ENCODE data around the gene DOCK8. TPM values are rescaled to one million over a fixed set of nuclear protein-coding genes. Genes with fewer than 3 reads are reported as not detected.

The DOCK8 gene
- total RNA-seq, 1 donor: under 0.01 TPM

DNA sequence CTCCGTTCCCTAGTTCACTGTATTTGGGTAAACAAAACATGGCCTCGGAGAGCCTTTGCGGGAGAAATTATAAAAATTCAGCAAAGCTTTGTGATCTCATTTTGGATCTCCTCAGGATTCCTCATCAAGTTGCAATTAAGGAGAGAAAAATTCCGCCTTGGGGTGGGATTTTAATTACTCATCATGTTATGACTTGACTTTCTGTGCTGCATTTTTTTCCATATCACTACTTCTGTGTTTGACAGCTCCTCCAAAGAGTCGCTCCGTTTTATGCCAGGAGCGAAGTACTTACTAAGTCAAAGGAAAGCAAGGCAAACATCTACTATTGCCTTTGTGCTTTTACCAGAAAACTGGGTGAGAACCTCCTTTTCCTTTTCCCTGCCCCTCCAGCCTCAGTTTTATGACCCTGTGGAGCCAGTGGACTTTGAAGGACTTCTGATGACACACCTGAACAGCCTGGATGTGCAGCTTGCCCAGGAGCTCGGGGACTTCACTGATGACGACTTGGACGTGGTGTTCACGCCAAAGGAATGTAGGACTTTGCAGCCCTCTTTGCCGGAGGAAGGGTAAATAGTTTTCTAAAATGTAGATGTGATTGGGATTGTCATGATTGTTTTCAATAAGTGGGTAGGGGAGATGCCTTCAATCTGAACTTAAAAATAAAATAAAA lies 71.5 kb downstream of the DOCK8 start:
- H3K4me3 ChIP-seq (ENCODE audit: insufficient read depth, low read length): no peak overlapping the region
- TF ChIP-seq, protein P1, sequence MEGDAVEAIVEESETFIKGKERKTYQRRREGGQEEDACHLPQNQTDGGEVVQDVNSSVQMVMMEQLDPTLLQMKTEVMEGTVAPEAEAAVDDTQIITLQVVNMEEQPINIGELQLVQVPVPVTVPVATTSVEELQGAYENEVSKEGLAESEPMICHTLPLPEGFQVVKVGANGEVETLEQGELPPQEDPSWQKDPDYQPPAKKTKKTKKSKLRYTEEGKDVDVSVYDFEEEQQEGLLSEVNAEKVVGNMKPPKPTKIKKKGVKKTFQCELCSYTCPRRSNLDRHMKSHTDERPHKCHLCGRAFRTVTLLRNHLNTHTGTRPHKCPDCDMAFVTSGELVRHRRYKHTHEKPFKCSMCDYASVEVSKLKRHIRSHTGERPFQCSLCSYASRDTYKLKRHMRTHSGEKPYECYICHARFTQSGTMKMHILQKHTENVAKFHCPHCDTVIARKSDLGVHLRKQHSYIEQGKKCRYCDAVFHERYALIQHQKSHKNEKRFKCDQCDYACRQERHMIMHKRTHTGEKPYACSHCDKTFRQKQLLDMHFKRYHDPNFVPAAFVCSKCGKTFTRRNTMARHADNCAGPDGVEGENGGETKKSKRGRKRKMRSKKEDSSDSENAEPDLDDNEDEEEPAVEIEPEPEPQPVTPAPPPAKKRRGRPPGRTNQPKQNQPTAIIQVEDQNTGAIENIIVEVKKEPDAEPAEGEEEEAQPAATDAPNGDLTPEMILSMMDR (IDR thresholded peaks at IDR 0.05; ENCODE audit: extremely low read depth, low read depth, low read length): no peak
- no peaks in the 10 kb centered on the region for H3K4me1 ChIP-seq (ENCODE audit: insufficient read depth, low read length)
- no peak overlapping the region for H2AFZ ChIP-seq (ENCODE audit: low read length)
- H3K27me3 ChIP-seq (ENCODE audit: insufficient read depth, low read length): no peaks in the 10 kb centered on the region
- H3K27ac ChIP-seq (ENCODE audit: low read depth, low read length): no peak overlapping the region
- no peak for DNase-seq (ENCODE audit: insufficient read length, low spot score, missing footprints)
- H3K4me2 ChIP-seq (ENCODE audit: insufficient read depth, low read length): no peak overlapping the region
- no peaks in the 10 kb centered on the region for H4K20me1 ChIP-seq (ENCODE audit: insufficient read depth, low read length)
- no peaks in the 10 kb centered on the region for H3K36me3 ChIP-seq (ENCODE audit: insufficient read depth, low read length)
- H3K79me2 ChIP-seq (ENCODE audit: insufficient read depth, low read length): no peaks in the 10 kb centered on the region
- H3K9me3 ChIP-seq (ENCODE audit: low read depth, low read length): no peaks in the 10 kb centered on the region

GRCh38 chr9:289121-289520 lies 74.5 kb downstream of the DOCK8 start:
- H3K36me3 ChIP-seq (ENCODE audit: insufficient read depth, low read length): no peaks in the 10 kb centered on the region
- no peaks in the 10 kb centered on the region for H3K4me1 ChIP-seq (ENCODE audit: insufficient read depth, low read length)
- no peak for DNase-seq (ENCODE audit: insufficient read length, low spot score, missing footprints)
- no peaks in the 10 kb centered on the region for H3K79me2 ChIP-seq (ENCODE audit: insufficient read depth, low read length)
- no peak overlapping the region for H3K4me2 ChIP-seq (ENCODE audit: insufficient read depth, low read length)
- H2AFZ ChIP-seq (ENCODE audit: low read length): no peak overlapping the region
- H3K9me3 ChIP-seq (ENCODE audit: low read depth, low read length): no peaks in the 10 kb centered on the region
- TF ChIP-seq, protein P1 (IDR thresholded peaks at IDR 0.05; ENCODE audit: extremely low read depth, low read depth, low read length): no peak
- no peak overlapping the region for H3K27ac ChIP-seq (ENCODE audit: low read depth, low read length)
- H3K4me3 ChIP-seq (ENCODE audit: insufficient read depth, low read length): no peak overlapping the region
- H4K20me1 ChIP-seq (ENCODE audit: insufficient read depth, low read length): no peaks in the 10 kb centered on the region
- no peaks in the 10 kb centered on the region for H3K27me3 ChIP-seq (ENCODE audit: insufficient read depth, low read length)

- H3K79me2 ChIP-seq (ENCODE audit: insufficient read depth, low read length): no peaks in the 10 kb centered on the region
These were observed 78.2 kb downstream of the DOCK8 start for GRCh38 chr9:292915-293314.

GRCh38 chr9:295576-295975 lies 80.9 kb downstream of the DOCK8 start:
- Histone ChIP-seq H3K9me3 (ENCODE audit: low read depth, low read length) (no peaks in the 10 kb centered on the region), H3K27ac (ENCODE audit: low read depth, low read length) (no peak overlapping the region), H2AFZ (ENCODE audit: low read length) (no peak overlapping the region), H3K4me2 (ENCODE audit: insufficient read depth, low read length) (no peak overlapping the region), H4K20me1 (ENCODE audit: insufficient read depth, low read length) (no peaks in the 10 kb centered on the region), H3K36me3 (ENCODE audit: insufficient read depth, low read length) (no peaks in the 10 kb centered on the region), H3K79me2 (ENCODE audit: insufficient read depth, low read length) (no peaks in the 10 kb centered on the region), H3K27me3 (ENCODE audit: insufficient read depth, low read length) (no peaks in the 10 kb centered on the region), H3K4me3 (ENCODE audit: insufficient read depth, low read length) (no peak overlapping the region), H3K4me1 (ENCODE audit: insufficient read depth, low read length) (no peaks in the 10 kb centered on the region)
- DNase-seq (ENCODE audit: insufficient read length, low spot score, missing footprints): no peak
- TF ChIP-seq, protein P1 (IDR thresholded peaks at IDR 0.05; ENCODE audit: extremely low read depth, low read depth, low read length): no peak

More at GRCh38 chr9:292915-293314, 78.2 kb downstream of the DOCK8 start:
- Histone ChIP-seq H3K4me2 (ENCODE audit: insufficient read depth, low read length) (no peak overlapping the region), H3K36me3 (ENCODE audit: insufficient read depth, low read length) (no peaks in the 10 kb centered on the region), H3K27me3 (ENCODE audit: insufficient read depth, low read length) (no peaks in the 10 kb centered on the region), H3K9me3 (ENCODE audit: low read depth, low read length) (no peaks in the 10 kb centered on the region), H3K4me1 (ENCODE audit: insufficient read depth, low read length) (no peaks in the 10 kb centered on the region), H3K4me3 (ENCODE audit: insufficient read depth, low read length) (no peak overlapping the region), H3K27ac (ENCODE audit: low read depth, low read length) (no peak overlapping the region), H4K20me1 (ENCODE audit: insufficient read depth, low read length) (no peaks in the 10 kb centered on the region), H2AFZ (ENCODE audit: low read length) (no peak overlapping the region)
- TF ChIP-seq, protein P1 (IDR thresholded peaks at IDR 0.05; ENCODE audit: extremely low read depth, low read depth, low read length): no peak
- no peak for DNase-seq (ENCODE audit: insufficient read length, low spot score, missing footprints)
